Panc1 (cell line): Measurements from ENCODE around the gene FBXO46. TPM values are rescaled to one million over a fixed set of nuclear protein-coding genes. Genes with fewer than 3 reads are reported as not detected.

Experiments used
- ATAC-seq: fragments of 200-7000 bp; cut with Tn5 transposase; 2 replicates; pipeline ENCODE4 v1.9.1; 2020; ENCODE audit warnings: mild to moderate bottlenecking, moderate library complexity
- BruUV-seq: library from RNA; stranded (reverse); fragments of 400-500 nt; replicated peaks from 2 replicates; lab custom pipeline; 2021; lab: Mats Ljungman, UMichigan
- CTCF ChIA-PET: fragments of 300-600 bp; sonication (Branson Sonifier 250); formaldehyde crosslinking; loops from one replicate; lab custom pipeline; 2022; ENCODE audit warnings: antibody characterized with exemption; lab: Charles Lee
- POLR2A ChIA-PET: fragments of 300-600 bp; sonication (Branson Sonifier 250); formaldehyde crosslinking; loops from one replicate; lab custom pipeline; 2022; ENCODE audit warnings: antibody characterized with exemption; lab: Charles Lee
- DNase-seq: peaks from one replicate; pipeline ENCODE4 v3.0.0-alpha.2; 2010; ENCODE audit warnings: low read depth, low spot score
- H3K27ac ChIP-seq: 2 replicates; pipeline ENCODE4 v1.5.1; 2011; ENCODE audit warnings: mild to moderate bottlenecking, low read length, inconsistent platforms
- H3K27me3 ChIP-seq: fragments of 200-500 bp; sonication (Bioruptor generic); 2 replicates; pipeline ENCODE4 v1.6.0; 2014; ENCODE audit warnings: low read length, inconsistent platforms; ENCODE audit not compliant: control insufficient read depth, insufficient read depth
- H3K36me3 ChIP-seq: fragments of 200-500 bp; sonication (Bioruptor generic); 2 replicates; pipeline ENCODE4 v1.5.1; 2014; ENCODE audit warnings: inconsistent platforms, mild to moderate bottlenecking, low read length, moderate library complexity; ENCODE audit not compliant: control insufficient read depth, insufficient read depth
- H3K4me1 ChIP-seq: 2 replicates; pipeline ENCODE4 v1.5.1; 2011; ENCODE audit warnings: inconsistent platforms, mild to moderate bottlenecking, low read length, moderate library complexity; ENCODE audit not compliant: control insufficient read depth, insufficient read depth
- H3K4me3 ChIP-seq, 2 experiments: 2 replicates each; pipeline ENCODE4 v1.5.1; 2011 to 2012; ENCODE audit warnings: low read depth in 2 of 2, low read length in 2 of 2, mild to moderate bottlenecking in 2 of 2, inconsistent platforms in 1 of 2, moderate library complexity in 1 of 2
- H3K9me3 ChIP-seq: fragments of 200-500 bp; sonication (Bioruptor generic); 2 replicates; pipeline ENCODE4 v1.5.1; 2014; ENCODE audit warnings: low read depth, mild to moderate bottlenecking, inconsistent platforms, low read length, moderate library complexity; ENCODE audit not compliant: control insufficient read depth, insufficient read depth
- CTCF ChIP-seq: fragments of 450-650 bp; IDR thresholded peaks from 2 replicates; pipeline ENCODE4 v1.5.1; 2017; ENCODE audit warnings: mild to moderate bottlenecking
- POLR2AphosphoS5 ChIP-seq: IDR thresholded peaks from 2 replicates; pipeline ENCODE4 v1.6.1; 2012; ENCODE audit warnings: mild to moderate bottlenecking, low read depth, low read length, moderate library complexity
- REST ChIP-seq, 2 experiments: IDR thresholded peaks; 2 replicates each; pipeline ENCODE4 v1.6.1; 2011 to 2012; ENCODE audit warnings: low read depth in 2 of 2, control low read depth in 1 of 2, low read length in 1 of 2, mild to moderate bottlenecking in 1 of 2, moderate library complexity in 1 of 2; ENCODE audit not compliant: insufficient read depth in 1 of 2
- SIN3A ChIP-seq: IDR thresholded peaks from 2 replicates; pipeline ENCODE4 v1.6.1; 2012; ENCODE audit warnings: low read depth, mild to moderate bottlenecking, low read length, moderate library complexity, borderline replicate concordance; ENCODE audit not compliant: insufficient read depth
- TCF7L2 ChIP-seq: IDR thresholded peaks from 2 replicates; pipeline ENCODE4 v1.6.1; 2011; ENCODE audit warnings: mild to moderate bottlenecking, low read depth, low read length, inconsistent platforms
- in situ Hi-C: cut with HindIII; loops from 2 replicates; pipeline ENCODE4 v1.10.0; 2016; ENCODE audit warnings: low sequenced_read_pairs, low pct_unique_long_range_greater_than_20kb
- intact Hi-C: fragments of 100-400 bp; cut with micrococcal nuclease; formaldehyde crosslinking; loops from one replicate; pipeline ENCODE4 v1.10.0; 2022; ENCODE audit not compliant: unreplicated experiment
- total RNA-seq: library from RNA; stranded (reverse); gene quantifications from one replicate; pipeline ENCODE4 v1.2.1, GENCODE V29; 2021; ENCODE audit not compliant: unreplicated experiment

Gene FBXO46
- total RNA-seq, 1 experiment from 2014 or later: 25.1 TPM

- ATAC-seq (no peak), DNase-seq (no peak)
- Histone ChIP-seq H3K36me3 (no peaks in the 10 kb centered on the region), H3K27ac (no peak overlapping the region), H3K27me3 (no peaks in the 10 kb centered on the region), H3K9me3 (no peaks in the 10 kb centered on the region), H3K4me1 (no peaks in the 10 kb centered on the region), H3K4me3 (no peak overlapping the region)
- TF ChIP-seq SIN3A: no peak
- TF ChIP-seq REST (IDR thresholded peaks at IDR 0.05; ENCODE audit: insufficient read depth in 1 of 2, low read depth in 2 of 2, low read length in 1 of 2): no peak
- no peak for TF ChIP-seq POLR2AphosphoS5
- TF ChIP-seq CTCF: no peak
- no peak for TF ChIP-seq TCF7L2
- intact Hi-C loops: no loop called here
- ChIA-PET CTCF (no interaction called here), POLR2A (no interaction called here)
- no TSS peak for BruUV-seq
- in situ Hi-C loops: no loop called here
These were observed 27.0 kb upstream of the FBXO46 start for GRCh38 chr19:45757695-45758094.

- no peak for TF ChIP-seq REST (IDR thresholded peaks at IDR 0.05; ENCODE audit: insufficient read depth in 1 of 2, low read depth in 2 of 2, low read length in 1 of 2)
- TF ChIP-seq SIN3A: no peak
- TF ChIP-seq TCF7L2: no peak
- no peak for TF ChIP-seq POLR2AphosphoS5
- TF ChIP-seq CTCF: no peak
- in situ Hi-C loops: no loop called here
- no TSS peak for BruUV-seq
- no peak for ATAC-seq
- CTCF ChIA-PET: no interaction called here
- POLR2A ChIA-PET: no interaction called here
- DNase-seq: no peak
- H3K27me3 ChIP-seq: no peaks in the 10 kb centered on the region
- intact Hi-C loops: no loop called here
- H3K27ac ChIP-seq: no peak overlapping the region
- no peaks in the 10 kb centered on the region for H3K4me1 ChIP-seq
- H3K36me3 ChIP-seq: no peaks in the 10 kb centered on the region
- no peak overlapping the region for H3K4me3 ChIP-seq
- H3K9me3 ChIP-seq: no peaks in the 10 kb centered on the region
These were observed 23.6 kb upstream of the FBXO46 start for GRCh38 chr19:45754323-45754722.
